Hematopoietic multipotent progenitor cell treated with erythropoietin and hydrocortisone succinate and interleukin-3 and kit ligand, for 15 days (in vitro differentiated cells): Measurements from ENCODE around the gene TTPAL.

Experiments
- DNase-seq: peaks from one replicate; pipeline ENCODE4 v3.0.0-alpha.2; 2015; ENCODE audit warnings: low spot score

The TTPAL gene

GRCh38 chr20:44497761-44498160 is 22.1 kb downstream of the TTPAL start:
- no peak for DNase-seq

GRCh38 chr20:44500221-44500620 is 24.5 kb downstream of the TTPAL start:
- DNase-seq: no peak

GRCh38 chr20:44501448-44501847 is 25.8 kb downstream of the TTPAL start:
- no peak for DNase-seq

GRCh38 chr20:44502968-44503367 is 27.3 kb downstream of the TTPAL start:
- DNase-seq: no peak

GRCh38 chr20:44504402-44505307 is 29.0 kb downstream of the TTPAL start:
- DNase-seq: no peak

GRCh38 chr20:44509762-44510161 is 34.1 kb downstream of the TTPAL start:
- DNase-seq: no peak

GRCh38 chr20:44513871-44514270 is 38.2 kb downstream of the TTPAL start:
- DNase-seq: no peak

GRCh38 chr20:44516491-44516890 is 40.8 kb downstream of the TTPAL start:
- DNase-seq: no peak

GRCh38 chr20:44517454-44517853 is 41.8 kb downstream of the TTPAL start:
- DNase-seq: no peak

GRCh38 chr20:44518248-44518647 is 42.6 kb downstream of the TTPAL start:
- DNase-seq: peak; percentile 59

- no peak for DNase-seq
These were observed 45.2 kb downstream of the TTPAL start for GRCh38 chr20:44520881-44521280.

- DNase-seq: peak; percentile 97
These were observed 46.1 kb downstream of the TTPAL start, which contains the start of gene SERINC3 for GRCh38 chr20:44521484-44522481. Gene SERINC3, minus strand, starts transcription at chr20:44522070. Its CDS starts 119 bp downstream, at chr20:44521951.

GRCh38 chr20:44522841-44523240 is 47.2 kb downstream of the TTPAL start:
- DNase-seq: no peak

GRCh38 chr20:44523746-44524145 is 48.1 kb downstream of the TTPAL start:
- DNase-seq: no peak

- DNase-seq: peak; percentile 47
These were observed 50.5 kb downstream of the TTPAL start for GRCh38 chr20:44526129-44526528.

GRCh38 chr20:44527716-44528199 is 52.1 kb downstream of the TTPAL start:
- no peak for DNase-seq

- no peak for DNase-seq
These were observed 52.6 kb downstream of the TTPAL start for GRCh38 chr20:44528309-44528708.

- DNase-seq: peak; percentile 43
These were observed 56.7 kb downstream of the TTPAL start for GRCh38 chr20:44532259-44532980.

GRCh38 chr20:44532981-44533331 is 57.3 kb downstream of the TTPAL start:
- DNase-seq: peak; percentile 37

- peak; percentile 62 for DNase-seq
These were observed 58.3 kb downstream of the TTPAL start for GRCh38 chr20:44533928-44534327.

- DNase-seq: no peak
These were observed 60.5 kb downstream of the TTPAL start for GRCh38 chr20:44536175-44536574.

GRCh38 chr20:44537993-44538392 is 62.3 kb downstream of the TTPAL start:
- no peak for DNase-seq
